GM19193 (cell line): ENCODE results near the gene FAM120A.

Experiments used
- POLR2A ChIP-seq: IDR thresholded peaks from 4 replicates; pipeline ENCODE4 v1.6.1; 2011; ENCODE audit not compliant: insufficient read depth, insufficient read length; ENCODE audit errors: extremely low read depth

The FAM120A gene

DNA sequence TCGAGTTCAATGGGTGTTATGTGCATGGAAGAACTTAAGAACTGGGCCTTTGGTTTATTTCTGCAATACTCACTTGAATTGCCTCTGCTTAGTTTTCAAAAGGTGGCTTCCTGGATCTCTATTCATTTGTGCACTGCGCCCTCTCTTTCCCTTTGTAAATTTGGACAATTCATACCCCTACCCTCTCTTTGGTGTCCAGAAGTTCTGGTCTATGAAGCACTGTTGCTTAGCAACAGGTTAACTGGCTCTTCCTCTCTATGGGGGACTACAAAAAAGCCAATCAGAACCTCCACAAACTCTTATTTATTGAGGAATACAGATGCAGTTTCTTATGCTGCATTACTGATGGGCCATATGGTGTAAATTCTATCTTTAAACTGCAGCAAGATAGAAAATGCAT lies 13.5 kb upstream of the FAM120A start:
- no peak for TF ChIP-seq POLR2A

DNA sequence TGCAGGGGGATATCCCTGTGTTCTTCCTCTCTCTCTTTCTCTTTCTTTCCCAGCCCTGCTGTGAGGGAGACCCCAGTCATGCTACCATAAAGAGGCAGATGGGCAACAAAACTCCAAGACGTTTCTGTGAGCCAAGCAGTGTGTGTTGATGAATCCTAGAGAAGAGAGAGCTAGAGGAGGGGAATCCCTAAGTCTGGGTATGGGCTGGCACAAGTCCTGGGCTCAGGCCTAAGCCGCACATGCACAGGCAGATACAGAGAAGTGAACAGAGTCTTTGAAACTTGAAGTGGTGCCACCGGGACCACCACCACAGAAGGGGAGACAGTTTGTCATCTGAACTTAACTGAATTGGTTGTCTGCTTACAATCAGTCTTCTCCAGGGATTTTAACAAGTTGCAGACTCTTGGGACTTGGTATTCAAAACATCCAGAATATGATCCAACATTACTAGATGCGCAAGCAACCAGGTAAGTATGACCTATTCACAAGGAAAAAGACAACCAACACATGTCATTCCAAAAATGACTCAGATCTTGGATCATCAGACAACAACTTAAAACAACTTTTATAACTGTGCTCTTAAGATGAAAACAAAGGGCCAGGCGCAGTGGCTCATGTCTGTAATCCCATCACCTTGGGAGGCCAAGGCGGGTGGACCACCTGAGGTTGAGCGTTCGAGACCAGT lies 10.4 kb upstream of the FAM120A start:
- no peak for TF ChIP-seq POLR2A

DNA sequence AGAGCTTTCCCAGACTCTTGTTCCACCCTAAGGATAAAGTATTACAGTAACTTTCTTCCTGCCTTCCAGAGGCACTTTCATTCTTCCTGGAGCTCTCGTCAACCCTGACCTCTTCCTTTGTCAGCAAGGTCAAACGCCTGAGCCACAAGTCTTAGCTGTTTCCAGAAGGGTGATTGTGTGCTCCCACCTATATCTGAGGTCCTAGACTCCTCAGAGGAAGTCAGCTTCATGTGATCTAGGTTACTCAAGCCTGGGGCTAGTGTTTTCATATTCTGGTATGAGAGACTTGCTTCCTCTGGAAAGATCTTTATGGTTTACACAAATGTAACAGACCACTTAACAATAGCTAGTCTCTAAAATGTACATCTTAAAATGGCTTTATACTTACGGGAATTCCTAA lies 5.4 kb upstream of the FAM120A start:
- TF ChIP-seq POLR2A, result no peak

DNA sequence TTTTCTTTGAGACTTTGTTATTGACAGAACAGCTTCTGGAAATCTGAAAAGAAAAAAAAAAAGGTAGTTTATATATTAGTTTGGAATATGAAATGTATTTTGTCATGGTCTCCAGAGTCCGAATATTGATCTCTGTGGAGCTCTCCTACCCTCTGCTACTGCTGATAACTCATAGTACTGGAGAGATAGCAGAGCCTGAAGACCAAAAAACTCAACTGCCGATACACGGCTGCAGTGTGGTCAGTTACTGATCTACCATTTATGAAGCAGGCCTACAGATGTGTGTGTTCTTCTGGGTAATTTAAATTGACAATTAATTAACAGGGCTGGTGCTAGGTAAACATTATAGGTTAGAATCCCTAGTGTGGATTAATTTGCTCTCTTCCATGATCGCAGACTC lies 3.8 kb upstream of the FAM120A start:
- no peak for TF ChIP-seq POLR2A

DNA sequence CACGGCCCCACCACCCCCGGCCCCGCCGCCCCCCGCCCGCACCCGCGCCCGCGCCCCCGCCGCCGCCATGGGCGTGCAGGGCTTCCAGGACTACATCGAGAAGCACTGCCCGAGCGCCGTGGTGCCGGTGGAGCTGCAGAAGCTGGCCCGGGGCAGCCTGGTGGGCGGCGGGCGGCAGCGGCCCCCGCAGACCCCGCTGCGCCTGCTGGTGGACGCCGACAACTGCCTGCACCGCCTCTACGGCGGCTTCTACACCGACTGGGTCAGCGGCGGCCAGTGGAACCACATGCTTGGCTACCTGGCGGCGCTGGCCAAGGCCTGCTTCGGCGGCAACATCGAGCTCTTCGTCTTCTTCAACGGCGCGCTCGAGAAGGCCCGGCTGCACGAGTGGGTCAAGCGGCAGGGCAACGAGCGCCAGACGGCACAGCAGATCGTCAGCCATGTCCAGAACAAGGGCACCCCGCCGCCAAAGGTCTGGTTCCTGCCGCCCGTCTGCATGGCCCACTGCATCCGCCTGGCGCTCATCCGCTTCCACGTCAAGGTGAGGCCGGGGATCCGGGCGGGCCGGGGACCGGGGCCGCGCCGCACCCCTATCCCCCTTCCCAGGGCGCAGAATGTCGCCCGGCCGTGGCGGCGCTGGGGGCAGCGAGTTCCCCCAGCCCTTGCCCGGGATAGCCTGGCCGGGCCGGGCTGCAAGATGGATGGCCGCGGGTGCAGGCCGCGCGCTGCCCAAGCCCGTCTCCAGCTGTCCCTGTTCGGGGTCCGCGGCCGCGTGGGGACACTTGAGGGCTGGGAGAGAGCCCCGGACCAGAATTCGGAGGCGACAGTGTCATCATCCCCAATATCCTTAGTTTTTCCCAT lies 594 bp downstream of the FAM120A start:
- TF ChIP-seq POLR2A, result no peak

DNA sequence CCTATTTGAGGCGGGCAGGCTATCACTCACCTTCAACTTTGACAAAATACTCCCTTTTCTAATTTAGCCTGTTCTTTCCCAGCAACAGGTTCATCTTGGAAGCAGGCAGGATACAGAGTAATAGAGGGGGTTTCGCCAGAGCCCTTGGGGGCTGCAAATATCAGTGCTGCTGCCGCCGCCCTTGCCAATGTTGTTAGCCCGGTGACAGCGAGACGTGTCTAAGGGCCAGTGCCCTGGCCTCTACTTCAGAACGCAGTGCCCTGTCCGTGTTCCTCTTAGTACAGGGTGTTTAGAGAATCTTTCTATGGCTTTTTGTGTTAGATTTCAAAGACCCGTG lies 1.2 kb downstream of the FAM120A start:
- no peak for TF ChIP-seq POLR2A

DNA sequence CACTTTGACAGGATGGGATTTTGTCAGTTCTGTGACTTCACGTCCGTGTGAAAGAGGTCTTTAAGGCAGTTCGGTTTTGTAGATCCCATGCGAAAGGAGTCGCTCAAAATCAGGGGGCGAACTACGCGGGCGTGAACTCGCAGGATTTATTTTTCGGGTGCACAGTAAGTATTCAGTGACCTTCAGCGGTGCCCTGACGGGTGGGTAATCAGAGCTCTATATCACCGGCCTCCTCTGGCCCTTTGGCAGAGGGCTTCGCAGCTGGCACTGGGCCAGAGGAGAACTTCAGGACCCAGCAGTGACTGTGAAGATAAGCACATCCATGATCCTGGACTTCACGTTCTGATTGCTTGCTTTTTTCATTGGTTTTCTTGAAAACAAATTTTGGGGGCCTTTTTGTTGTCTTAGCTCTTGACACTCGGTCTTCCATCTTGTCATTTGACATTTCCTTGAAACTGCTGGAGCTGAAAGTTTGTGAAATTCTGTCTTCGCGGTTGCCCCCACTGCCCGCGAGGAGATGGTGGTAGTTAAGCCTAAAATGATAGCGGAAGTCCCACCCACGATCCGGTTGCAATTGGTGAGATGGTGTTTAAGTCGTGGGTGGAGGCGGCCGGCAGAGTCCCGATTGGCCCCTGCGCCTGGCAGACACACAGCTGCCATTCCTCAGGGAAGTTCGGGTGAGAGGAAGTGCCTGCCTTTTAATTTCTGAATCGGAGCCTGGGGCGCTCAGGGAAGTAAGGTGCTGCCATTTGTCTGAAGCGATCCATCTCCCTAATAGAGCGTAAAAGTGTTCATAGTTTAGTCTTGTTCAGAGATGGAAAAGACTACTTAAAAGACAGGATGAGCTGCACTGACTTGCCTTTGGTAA lies 1.8 kb downstream of the FAM120A start, which contains the start of gene FAM120AOS:
Gene FAM120AOS, minus strand, starts transcription at position 535 of the 868 bp plus-strand sequence. CDS start 872 bp downstream, outside the sequence.
- TF ChIP-seq POLR2A, result peak; percentile 70

DNA sequence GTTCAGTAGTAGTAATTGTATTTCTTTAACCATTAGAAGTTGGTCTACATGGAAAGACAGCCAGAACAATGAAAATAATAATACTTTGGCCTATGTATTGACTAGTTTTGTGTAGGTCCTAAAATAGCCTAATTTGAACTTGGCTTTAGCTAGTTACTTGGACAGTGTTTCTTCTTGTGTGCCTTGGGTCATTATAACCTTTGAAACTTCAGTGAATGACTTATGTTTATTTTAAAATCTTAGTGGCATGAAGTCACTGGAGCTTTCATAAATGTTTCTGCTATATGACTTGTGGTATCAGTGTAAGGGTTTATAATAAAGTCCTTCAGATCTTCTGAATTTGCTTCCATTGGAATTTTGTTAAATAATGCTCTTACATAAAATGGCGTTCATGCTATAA lies 4.5 kb downstream of the FAM120A start:
- no peak for TF ChIP-seq POLR2A

DNA sequence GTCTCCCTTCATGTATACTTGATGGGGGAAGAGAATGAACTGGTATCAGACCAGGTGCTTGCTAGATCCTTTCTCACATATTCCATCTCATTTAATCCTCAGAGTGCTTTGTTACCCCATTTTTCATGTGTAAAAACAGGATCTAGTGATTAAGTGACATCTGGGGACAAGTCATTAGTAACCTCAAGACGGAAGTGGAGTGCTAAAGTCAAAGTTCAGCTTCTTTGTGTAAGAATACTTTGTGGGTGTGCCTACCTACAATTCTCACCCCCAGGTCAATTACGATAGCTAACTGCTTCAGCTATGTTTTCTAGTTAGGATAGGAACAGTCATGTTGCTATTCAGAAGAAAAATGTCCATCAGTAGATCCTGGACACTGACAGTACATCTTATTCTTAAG lies 5.0 kb downstream of the FAM120A start:
- TF ChIP-seq POLR2A, result no peak

DNA sequence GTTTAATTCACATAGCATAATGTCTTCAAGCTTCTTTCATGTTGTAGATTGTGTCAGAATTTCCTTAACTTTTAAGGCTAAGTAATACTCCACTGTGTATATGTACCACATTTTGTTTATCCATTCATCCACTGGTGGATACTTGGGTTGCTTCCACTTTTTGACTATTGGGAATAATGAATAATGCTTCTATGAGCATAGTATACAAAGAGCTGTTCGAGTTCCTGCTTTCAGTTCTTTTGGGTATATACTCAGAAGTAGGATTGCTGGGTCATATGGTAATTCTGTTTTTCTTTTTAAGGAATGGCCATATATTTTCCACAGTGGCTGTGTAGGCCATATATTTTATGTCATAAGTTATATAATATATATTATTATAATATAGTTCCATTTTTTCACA lies 5.5 kb downstream of the FAM120A start:
- no peak for TF ChIP-seq POLR2A

DNA sequence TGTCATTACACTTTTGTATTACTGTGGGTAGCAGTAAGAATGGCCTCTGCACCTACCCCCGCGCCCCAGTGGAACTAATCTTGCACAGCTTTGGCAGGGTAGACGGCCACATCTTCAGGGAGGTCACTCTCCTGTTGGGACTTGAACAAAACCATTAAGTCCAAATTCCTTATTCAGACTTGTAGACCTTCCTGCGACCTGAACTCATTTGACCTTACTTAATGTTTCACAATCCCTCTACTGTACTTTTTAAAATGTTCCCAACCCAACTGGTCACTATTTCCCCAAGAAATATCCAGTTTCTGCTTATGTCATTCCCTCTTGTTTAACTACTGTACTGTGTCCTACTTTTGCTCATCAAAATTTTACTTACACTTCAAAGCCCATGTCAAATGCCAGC lies 7.2 kb downstream of the FAM120A start:
- no peak for TF ChIP-seq POLR2A

DNA sequence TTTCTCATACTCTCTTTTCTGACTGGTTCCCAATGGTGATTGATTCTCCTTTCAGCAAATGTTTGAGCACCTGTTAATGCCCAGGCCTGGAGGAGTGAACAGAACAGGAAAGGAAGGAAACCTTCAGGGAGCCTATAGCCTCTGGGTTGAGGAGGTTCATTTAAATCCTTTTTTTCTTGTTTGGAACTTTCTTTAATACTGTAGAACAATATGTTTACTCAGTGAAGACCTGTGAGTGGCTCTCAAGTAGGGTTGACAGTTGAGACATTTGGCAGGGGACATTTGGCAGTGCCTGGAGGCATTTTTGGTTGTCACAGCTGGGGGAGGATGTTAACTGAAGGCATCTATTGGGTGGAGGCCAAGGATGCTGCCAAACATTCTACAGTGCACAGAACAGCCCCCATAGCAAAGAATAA lies 8.0 kb downstream of the FAM120A start:
- no peak for TF ChIP-seq POLR2A

DNA sequence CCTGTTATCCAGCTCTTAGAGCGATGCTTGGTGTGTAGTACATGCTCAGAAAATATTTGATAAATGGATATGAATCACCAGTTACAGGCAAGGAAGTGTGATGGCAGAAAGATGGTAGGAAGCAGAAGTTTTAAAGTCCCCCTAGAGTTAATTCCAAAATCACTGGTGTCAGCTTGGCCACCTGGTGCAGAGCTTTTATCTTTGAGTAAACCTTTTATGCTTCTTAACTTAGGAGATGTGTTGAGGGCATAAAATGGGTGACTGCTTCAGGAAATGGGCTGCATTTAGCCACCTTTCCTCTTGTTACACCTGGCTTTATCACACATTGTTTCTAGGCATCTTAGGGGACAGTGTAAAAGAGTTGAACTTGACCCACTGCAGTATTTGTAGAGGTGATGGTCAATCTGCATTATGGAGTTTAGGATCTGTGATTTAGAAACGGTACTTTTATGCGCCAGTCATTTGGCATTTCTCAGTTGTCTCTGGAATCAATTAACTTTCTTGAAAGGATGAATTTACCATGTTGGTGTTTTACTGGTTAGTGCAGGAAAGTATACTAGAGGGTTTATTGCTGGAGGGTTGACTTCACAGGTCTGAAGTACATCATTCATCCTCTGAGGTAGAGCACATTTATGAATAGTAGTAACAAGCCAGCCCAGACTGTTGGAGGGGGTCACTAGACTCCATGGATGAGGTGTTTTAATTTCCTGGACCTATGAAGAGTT lies 9.4 kb downstream of the FAM120A start:
- TF ChIP-seq POLR2A, result no peak

DNA sequence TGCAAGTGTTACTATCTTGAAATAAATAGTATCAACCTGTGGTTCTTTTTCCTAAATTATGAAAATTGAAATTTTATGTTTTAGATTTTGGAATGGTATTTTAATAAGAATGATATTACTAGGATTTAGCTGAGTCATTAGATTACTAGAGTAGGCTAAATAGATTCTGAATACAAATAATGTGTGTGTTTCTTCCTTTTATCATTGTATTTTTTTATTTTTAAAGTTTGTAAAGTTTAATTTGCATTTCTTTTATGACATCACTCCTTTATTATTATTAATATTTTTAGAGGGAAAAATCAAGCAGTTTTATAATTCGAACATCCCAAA lies 9.9 kb downstream of the FAM120A start:
- TF ChIP-seq POLR2A, result no peak

DNA sequence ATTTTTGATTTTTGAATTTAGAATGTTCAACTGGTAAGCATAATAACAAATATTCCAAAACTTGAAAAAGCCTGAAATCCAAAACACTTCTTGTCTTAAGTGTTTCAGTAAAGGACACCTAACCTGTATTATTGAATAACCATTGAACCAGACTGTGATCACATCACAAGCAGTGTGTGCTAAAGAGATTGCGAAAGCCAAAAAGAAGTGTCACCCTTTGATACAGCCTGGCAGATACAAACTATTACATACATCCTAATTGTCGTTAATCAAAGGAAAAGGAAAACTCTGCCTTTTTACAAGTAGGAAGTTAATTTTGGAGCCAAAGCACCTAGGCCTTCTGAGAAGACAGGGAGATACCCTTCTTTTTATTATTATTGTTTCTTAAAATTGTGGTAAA lies 10.3 kb downstream of the FAM120A start:
- TF ChIP-seq POLR2A, result no peak
